WI38 (cell line): ENCODE data around the gene SIRT2.

Source experiments
- H3K4me3 ChIP-seq: 2 replicates; pipeline ENCODE4 v1.5.1; 2011; ENCODE audit warnings: low read depth, mild to moderate bottlenecking, control low read depth, low read length
- CTCF ChIP-seq: IDR thresholded peaks from 2 replicates; pipeline ENCODE4 v1.5.1; 2012; ENCODE audit warnings: low read depth, mild to moderate bottlenecking, control low read depth, low read length

The SIRT2 gene

GRCh38 chr19:38838208-38838985 is 61.0 kb downstream of the SIRT2 start:
- H3K4me3 ChIP-seq = no peak overlapping the region
- TF ChIP-seq CTCF = no peak

- no peak for TF ChIP-seq CTCF
- no peak overlapping the region for H3K4me3 ChIP-seq
Measured at GRCh38 chr19:38837656-38838121, 61.7 kb downstream of the SIRT2 start.

GRCh38 chr19:38836983-38837626 is 62.3 kb downstream of the SIRT2 start:
- H3K4me3 ChIP-seq = no peak overlapping the region
- no peak for TF ChIP-seq CTCF

GRCh38 chr19:38836159-38836982 is 63.0 kb downstream of the SIRT2 start:
- no peak for TF ChIP-seq CTCF
- no peak overlapping the region for H3K4me3 ChIP-seq

GRCh38 chr19:38834590-38834989 is 64.8 kb downstream of the SIRT2 start:
- TF ChIP-seq CTCF = no peak
- no peak overlapping the region for H3K4me3 ChIP-seq

GRCh38 chr19:38834104-38834490 is 65.3 kb downstream of the SIRT2 start:
- no peak overlapping the region for H3K4me3 ChIP-seq
- no peak for TF ChIP-seq CTCF
